Endothelial cell of umbilical vein (primary cell): ENCODE measurements around the gene RPS25. TPM values are rescaled to one million over a fixed set of nuclear protein-coding genes. Genes with fewer than 3 reads are reported as not detected.
"Not testable (repeated sequence)": the region's sequence is repeated elsewhere in the genome, so short reads cannot be mapped to it uniquely, and the experiment has no call there.

Experiments used
- BruUV-seq: library from RNA; stranded (reverse); fragments of 400-500 nt; replicated peaks from 2 replicates; lab custom pipeline; 2021; lab: Mats Ljungman, UMichigan
- CTCF ChIA-PET: fragments of 300-600, 350-600 bp; sonication (Branson Sonifier 250); formaldehyde crosslinking; loops from one replicate; lab custom pipeline; 2021; ENCODE audit warnings: antibody characterized with exemption, inconsistent platforms; lab: Charles Lee
- POLR2A ChIA-PET: fragments of 300-600, 350-600 bp; sonication (Branson Sonifier 250); formaldehyde crosslinking; loops from one replicate; lab custom pipeline; 2021; ENCODE audit warnings: antibody characterized with exemption, inconsistent platforms; lab: Charles Lee
- DNase-seq: peaks from one replicate; pipeline ENCODE4 v3.0.0-alpha.2; 2011; ENCODE audit warnings: low read depth, low spot score
- FAIRE-seq: peaks from 2 replicates; lab custom pipeline; 2011; peaks lifted over from hg19 to GRCh38; lab: Jason Lieb, UNC
- H2AFZ ChIP-seq: 2 replicates; pipeline ENCODE4 v1.6.0; 2012; ENCODE audit warnings: low read depth, low read length, control low read depth, inconsistent platforms
- H3K27ac ChIP-seq: 2 replicates; pipeline ENCODE4 v1.5.1; 2011; ENCODE audit warnings: low read depth, mild to moderate bottlenecking, control low read depth, low read length, moderate library complexity; ENCODE audit not compliant: insufficient read depth
- H3K27me3 ChIP-seq, 2 experiments: 2 replicates each; pipeline versions ENCODE4 v1.6.0 to v1.6.1; 2011; ENCODE audit warnings: low read length in 2 of 2, mixed read lengths in 1 of 2; ENCODE audit not compliant: control insufficient read depth in 2 of 2, insufficient read depth in 2 of 2
- H3K36me3 ChIP-seq, 2 experiments: 2 replicates in 1 of 2; 3 replicates in 1 of 2; pipeline ENCODE4 v1.5.1; 2011; ENCODE audit warnings: low read length in 2 of 2, mild to moderate bottlenecking in 1 of 2, moderate library complexity in 1 of 2; ENCODE audit not compliant: control insufficient read depth in 2 of 2, insufficient read depth in 2 of 2; ENCODE audit errors: extremely low read depth in 1 of 2
- H3K4me1 ChIP-seq: 3 replicates; pipeline ENCODE4 v1.5.1; 2011; ENCODE audit warnings: mild to moderate bottlenecking, low read length; ENCODE audit not compliant: control insufficient read depth, insufficient read depth; ENCODE audit errors: extremely low read depth
- H3K4me2 ChIP-seq: 2 replicates; pipeline ENCODE4 v1.6.1; 2011; ENCODE audit warnings: low read length, control low read depth, mixed read lengths; ENCODE audit not compliant: insufficient read depth
- H3K4me3 ChIP-seq, 3 experiments: fragments of 200-600 bp in 1 of 3; sonication (generic), shearing (Covaris generic) in 1 of 3; replicated peaks in 1 of 3; 2 replicates each; pipeline ENCODE4 v1.5.1; 2011 to 2016; ENCODE audit warnings: control low read depth in 3 of 3, low read length in 3 of 3, mild to moderate bottlenecking in 2 of 3, inconsistent platforms in 1 of 3, low read depth in 1 of 3, moderate library complexity in 1 of 3; ENCODE audit not compliant: insufficient read depth in 1 of 3
- H3K79me2 ChIP-seq: 2 replicates; pipeline ENCODE4 v1.6.0; 2012; ENCODE audit warnings: low read length, inconsistent platforms; ENCODE audit not compliant: control insufficient read depth, insufficient read depth
- H3K9ac ChIP-seq: replicated peaks from 2 replicates; pipeline ENCODE3; 2011; ENCODE audit warnings: low read length, control low read depth; ENCODE audit not compliant: insufficient read depth; ENCODE audit errors: extremely low read depth
- H3K9me1 ChIP-seq: replicated peaks from 3 replicates; pipeline ENCODE4 v1.6.0; 2011; ENCODE audit warnings: mild to moderate bottlenecking, low read length; ENCODE audit not compliant: control insufficient read depth, insufficient read depth; ENCODE audit errors: extremely low read depth
- H3K9me3 ChIP-seq: replicated peaks from 2 replicates; pipeline ENCODE4 v1.5.1; 2012; ENCODE audit warnings: low read length, inconsistent platforms; ENCODE audit not compliant: control insufficient read depth, insufficient read depth
- H4K20me1 ChIP-seq: replicated peaks from 2 replicates; pipeline ENCODE3; 2011; ENCODE audit warnings: mild to moderate bottlenecking, low read length; ENCODE audit not compliant: control insufficient read depth, insufficient read depth; ENCODE audit errors: extremely low read depth
- FOS ChIP-seq: IDR thresholded peaks from 2 replicates; pipeline ENCODE4 v1.6.1; 2011; ENCODE audit warnings: mild to moderate bottlenecking, low read length, moderate library complexity, borderline replicate concordance; ENCODE audit not compliant: insufficient read depth
- MAX ChIP-seq: IDR thresholded peaks from 2 replicates; pipeline ENCODE4 v1.6.1; 2011; ENCODE audit not compliant: insufficient read depth, insufficient read length
- dilution Hi-C: fragments of 300-500 bp; cut with MboI; formaldehyde crosslinking; loops from one replicate; pipeline ENCODE4 v1.15.0; 2019; ENCODE audit warnings: low sequenced_read_pairs; ENCODE audit not compliant: extremely low pct_ligation_motif_present
- intact Hi-C: fragments of 100-400 bp; cut with micrococcal nuclease; formaldehyde crosslinking; loops from one replicate; pipeline ENCODE4 v1.10.0; 2022
- polyA plus RNA-seq, 4 experiments: library from polyadenylated mRNA; depleted of rRNA in 3 of 4; stranded (reverse) in 3 of 4; unstranded in 1 of 4; fragments of >200 nt; gene quantifications; 2 replicates each; pipeline versions ENCODE4 v1.2.1 to v1.2.3, GENCODE V29; 2011 to 2012; ENCODE audit warnings: missing spikeins in 1 of 4
- total RNA-seq: library from RNA; stranded (reverse); gene quantifications from 2 replicates; pipeline ENCODE4 v1.2.3, GENCODE V29; 2021

RPS25 gene
- total and polyA plus RNA-seq, 2 donors (not counting 3 experiments of a cell fraction or from before 2014, with no cell fraction given), result 887 to 992 TPM

- H3K27ac ChIP-seq, H3K9ac ChIP-seq, H3K9me1 ChIP-seq, H3K4me2 ChIP-seq, dilution Hi-C loops, H4K20me1 ChIP-seq, H3K36me3 ChIP-seq, H3K27me3 ChIP-seq, H3K4me3 ChIP-seq, DNase-seq, BruUV-seq, FAIRE-seq, H3K79me2 ChIP-seq, intact Hi-C loops, H3K9me3 ChIP-seq, POLR2A ChIA-PET, H2AFZ ChIP-seq, H3K4me1 ChIP-seq: not testable (repeated sequence)
- CTCF ChIA-PET, result interaction anchor here (1.3 to 1.5 kb wide), 2 partner anchors 11 to 28 kb away, joined by 3 read pairs; partner anchors contain the start of gene UPK2
These were observed 33.8 kb downstream of the RPS25 start for GRCh38 chr11:118984337-118984736.

- POLR2A ChIA-PET, result no interaction called here
- no peak for FAIRE-seq
- no peak overlapping the region for H3K4me2 ChIP-seq
These were observed 37.8 kb downstream of the RPS25 start for GRCh38 chr11:118980191-118980881.

More at GRCh38 chr11:118980191-118980881, 37.8 kb downstream of the RPS25 start:
- no TSS peak for BruUV-seq
- H3K27ac ChIP-seq, result no peak overlapping the region
- H3K36me3 ChIP-seq, result no peaks in the 10 kb centered on the region
- no peaks in the 10 kb centered on the region for H3K9me1 ChIP-seq
- no peaks in the 10 kb centered on the region for H4K20me1 ChIP-seq
- H3K4me1 ChIP-seq, result no peaks in the 10 kb centered on the region
- no peak overlapping the region for H3K4me3 ChIP-seq
- H3K9ac ChIP-seq, result no peak overlapping the region
- dilution Hi-C loops (no loop called here), intact Hi-C loops (no loop called here)
- DNase-seq, result no peak
- H3K27me3 ChIP-seq, result peaks cover 4 to 5% of the 10 kb centered on the region in 2 experiments
- H3K79me2 ChIP-seq, result no peaks in the 10 kb centered on the region
- H3K9me3 ChIP-seq, result no peaks in the 10 kb centered on the region
- TF ChIP-seq FOS, result no peak
- TF ChIP-seq MAX, result peak; percentile 12
- peak overlapping the region; percentile 8 for H2AFZ ChIP-seq
- CTCF ChIA-PET, result interaction anchor here (1.1 kb wide), 1 partner anchor 17 kb away, joined by 4 read pairs; the partner anchor contains the start of gene CENATAC
